Measurements from ENCODE around the gene MPND. TPM values are rescaled to one million over a fixed set of nuclear protein-coding genes. Genes with fewer than 3 reads are reported as not detected.
"Not testable (repeated sequence)": the region's sequence is repeated elsewhere in the genome, so short reads cannot be mapped to it uniquely, and the experiment has no call there.

Gene MPND
- total RNA-seq, 1 donor from 2014 or later, result 5.7 TPM

DNA sequence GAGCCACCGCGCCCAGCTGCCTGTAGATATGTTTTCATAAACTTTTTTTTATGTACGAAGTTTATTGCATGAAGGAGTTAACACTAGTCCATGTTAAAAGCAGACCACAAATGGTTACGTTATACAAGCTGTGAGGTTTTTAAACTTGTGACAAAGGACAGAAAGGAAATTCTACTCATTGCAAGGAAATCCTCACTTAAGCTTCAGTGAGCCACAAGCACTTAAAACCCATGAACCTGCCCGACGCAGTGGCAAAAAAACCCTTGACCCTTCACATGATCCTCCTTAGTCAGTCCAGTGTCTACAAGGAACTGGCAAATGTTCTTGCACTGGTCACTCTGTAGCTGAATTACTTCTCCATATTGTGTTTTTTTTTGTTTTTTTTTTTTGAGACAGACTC is 4.2 kb downstream of the MPND start:
- Histone ChIP-seq H3K9me3 (ENCODE audit: control insufficient read depth in 3 of 3, low read length in 3 of 3) (no peaks in the 10 kb centered on the region), H3K9ac (ENCODE audit: low read depth in 1 of 3, low read length in 3 of 3) (no peak overlapping the region), H3K4me1 (ENCODE audit: control insufficient read depth in 3 of 3, insufficient read depth in 3 of 3, low read length in 3 of 3) (peaks cover 14 to 18% (median 17%) of the 10 kb centered on the region in 3 donors), H3K4me3 (ENCODE audit: low read length in 3 of 3) (no peak overlapping the region), H3K27ac (ENCODE audit: low read depth, low read length) (no peak overlapping the region), H3K36me3 (ENCODE audit: control insufficient read depth in 3 of 3, insufficient read depth in 3 of 3, low read length in 3 of 3) (peaks cover 0 to 4% (median 4%) of the 10 kb centered on the region in 3 donors), H3K27me3 (ENCODE audit: control insufficient read depth in 3 of 3, insufficient read depth in 3 of 3, low read length in 3 of 3) (no peaks in the 10 kb centered on the region)

DNA sequence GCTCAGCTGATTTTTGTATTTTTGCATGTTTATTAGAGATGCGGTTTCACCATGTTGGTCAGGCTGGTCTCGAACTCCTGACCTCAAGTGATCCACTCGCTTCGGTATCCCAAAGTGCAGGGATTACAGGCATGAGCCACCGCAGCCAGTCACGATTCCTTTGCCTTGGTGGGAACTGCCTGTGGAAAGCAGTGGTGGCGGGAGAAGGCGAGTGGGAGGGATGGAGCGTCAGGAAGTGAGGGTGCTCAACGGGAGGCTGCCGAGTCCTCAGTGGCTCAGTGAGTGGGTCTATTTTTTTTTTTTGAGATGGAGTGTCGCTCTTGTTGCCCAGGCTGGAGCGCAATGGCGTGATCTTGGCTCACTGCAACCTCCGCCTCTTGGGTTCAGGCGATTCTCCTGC is 5.9 kb downstream of the MPND start:
- H3K27me3 ChIP-seq (ENCODE audit: control insufficient read depth in 3 of 3, insufficient read depth in 3 of 3, low read length in 3 of 3); H3K27ac ChIP-seq (ENCODE audit: low read depth, low read length); H3K9me3 ChIP-seq (ENCODE audit: control insufficient read depth in 3 of 3, low read length in 3 of 3); H3K4me3 ChIP-seq (ENCODE audit: low read length in 3 of 3); H3K9ac ChIP-seq (ENCODE audit: low read depth in 1 of 3, low read length in 3 of 3); H3K36me3 ChIP-seq (ENCODE audit: control insufficient read depth in 3 of 3, insufficient read depth in 3 of 3, low read length in 3 of 3): not testable (repeated sequence)
- H3K4me1 ChIP-seq (ENCODE audit: control insufficient read depth in 3 of 3, insufficient read depth in 3 of 3, low read length in 3 of 3), result peaks cover 7 to 10% (median 8%) of the 10 kb centered on the region in 3 donors

DNA sequence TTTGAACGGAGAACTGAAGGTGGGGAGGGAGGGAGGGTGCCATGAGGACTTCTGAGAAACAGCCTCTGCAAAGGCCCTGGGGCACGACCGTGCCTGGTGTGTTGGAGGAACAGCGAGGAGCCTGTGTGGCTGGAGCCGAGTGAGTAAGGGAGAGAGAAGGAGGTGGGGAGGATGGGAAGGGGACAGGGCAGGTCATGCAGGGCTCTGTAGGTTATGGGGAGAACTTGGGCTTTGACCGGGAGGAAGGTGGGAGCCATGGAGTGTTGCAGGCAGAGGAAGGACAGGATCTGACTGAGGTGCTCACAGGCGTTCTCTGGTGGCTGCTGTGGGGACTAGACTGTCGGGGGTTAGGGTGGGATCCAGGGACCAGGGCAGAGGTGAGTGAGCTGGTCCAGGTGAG is 6.7 kb downstream of the MPND start:
- Histone ChIP-seq H3K9ac (ENCODE audit: low read depth in 1 of 3, low read length in 3 of 3) (no peak overlapping the region), H3K27ac (ENCODE audit: low read depth, low read length) (no peak overlapping the region), H3K4me1 (ENCODE audit: control insufficient read depth in 3 of 3, insufficient read depth in 3 of 3, low read length in 3 of 3) (peaks cover 4 to 8% (median 6%) of the 10 kb centered on the region in 3 donors), H3K36me3 (ENCODE audit: control insufficient read depth in 3 of 3, insufficient read depth in 3 of 3, low read length in 3 of 3) (peaks cover 0 to 4% (median 4%) of the 10 kb centered on the region in 3 donors), H3K9me3 (ENCODE audit: control insufficient read depth in 3 of 3, low read length in 3 of 3) (no peaks in the 10 kb centered on the region), H3K27me3 (ENCODE audit: control insufficient read depth in 3 of 3, insufficient read depth in 3 of 3, low read length in 3 of 3) (no peaks in the 10 kb centered on the region), H3K4me3 (ENCODE audit: low read length in 3 of 3) (no peak overlapping the region)

DNA sequence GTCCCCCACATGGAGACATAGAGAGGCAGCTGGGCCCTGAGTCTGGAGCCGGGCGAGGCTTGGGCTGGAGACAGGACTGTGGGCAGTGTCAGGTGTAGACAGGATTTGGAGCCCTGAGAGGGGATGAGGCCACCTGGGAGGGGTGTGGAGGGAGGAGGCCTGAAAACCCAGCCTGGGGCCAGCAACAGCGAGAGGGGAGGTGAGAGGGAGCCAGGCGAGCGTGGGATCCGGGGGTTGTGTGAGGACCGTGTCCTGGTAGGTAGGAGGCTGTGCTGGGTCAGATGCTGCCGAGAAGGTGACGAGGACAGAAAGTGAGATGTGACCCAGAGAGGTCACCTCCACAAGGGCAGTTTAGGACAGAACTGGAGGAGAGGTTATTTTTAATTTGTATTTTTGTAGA is 7.4 kb downstream of the MPND start:
- H3K36me3 ChIP-seq (ENCODE audit: control insufficient read depth in 3 of 3, insufficient read depth in 3 of 3, low read length in 3 of 3), result peaks cover 0 to 4% (median 4%) of the 10 kb centered on the region in 3 donors

DNA sequence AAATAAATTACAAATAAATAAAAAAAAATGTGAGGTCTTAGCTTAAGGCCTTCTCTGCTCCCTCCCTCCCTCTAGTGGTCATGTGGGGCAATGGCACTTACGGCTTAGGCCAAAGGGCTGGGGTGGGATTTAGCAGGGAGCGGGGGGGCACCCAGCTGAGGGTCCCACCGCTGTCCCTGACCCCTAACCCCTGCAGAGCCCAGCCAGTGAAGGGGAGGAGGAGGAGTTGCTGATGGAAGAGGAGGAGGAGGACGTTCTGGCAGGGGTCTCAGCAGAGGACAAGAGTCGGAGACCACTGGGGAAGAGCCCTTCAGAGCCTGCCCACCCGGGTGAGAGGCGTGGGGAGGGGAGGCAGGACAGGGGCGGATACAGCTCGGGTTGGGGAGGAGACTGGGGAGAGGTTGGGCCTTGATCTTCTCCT is 9.3 kb downstream of the MPND start:
- no peak overlapping the region for H3K27ac ChIP-seq (ENCODE audit: low read depth, low read length)
- H3K4me1 ChIP-seq (ENCODE audit: control insufficient read depth in 3 of 3, insufficient read depth in 3 of 3, low read length in 3 of 3), result peaks cover 0 to 4% (median 0%) of the 10 kb centered on the region in 3 donors
- no peaks in the 10 kb centered on the region for H3K9me3 ChIP-seq (ENCODE audit: control insufficient read depth in 3 of 3, low read length in 3 of 3)
- no peaks in the 10 kb centered on the region for H3K36me3 ChIP-seq (ENCODE audit: control insufficient read depth in 3 of 3, insufficient read depth in 3 of 3, low read length in 3 of 3)
- no peaks in the 10 kb centered on the region for H3K27me3 ChIP-seq (ENCODE audit: control insufficient read depth in 3 of 3, insufficient read depth in 3 of 3, low read length in 3 of 3)
- no peak overlapping the region for H3K4me3 ChIP-seq (ENCODE audit: low read length in 3 of 3)
- no peak overlapping the region for H3K9ac ChIP-seq (ENCODE audit: low read depth in 1 of 3, low read length in 3 of 3)

More for the DNA sequence above, 7.4 kb downstream of the MPND start:
- Histone ChIP-seq H3K9ac (ENCODE audit: low read depth in 1 of 3, low read length in 3 of 3) (no peak overlapping the region), H3K27me3 (ENCODE audit: control insufficient read depth in 3 of 3, insufficient read depth in 3 of 3, low read length in 3 of 3) (no peaks in the 10 kb centered on the region), H3K4me3 (ENCODE audit: low read length in 3 of 3) (no peak overlapping the region), H3K27ac (ENCODE audit: low read depth, low read length) (no peak overlapping the region), H3K4me1 (ENCODE audit: control insufficient read depth in 3 of 3, insufficient read depth in 3 of 3, low read length in 3 of 3) (peaks cover 0 to 4% (median 1%) of the 10 kb centered on the region in 3 donors), H3K9me3 (ENCODE audit: control insufficient read depth in 3 of 3, low read length in 3 of 3) (no peaks in the 10 kb centered on the region)

DNA sequence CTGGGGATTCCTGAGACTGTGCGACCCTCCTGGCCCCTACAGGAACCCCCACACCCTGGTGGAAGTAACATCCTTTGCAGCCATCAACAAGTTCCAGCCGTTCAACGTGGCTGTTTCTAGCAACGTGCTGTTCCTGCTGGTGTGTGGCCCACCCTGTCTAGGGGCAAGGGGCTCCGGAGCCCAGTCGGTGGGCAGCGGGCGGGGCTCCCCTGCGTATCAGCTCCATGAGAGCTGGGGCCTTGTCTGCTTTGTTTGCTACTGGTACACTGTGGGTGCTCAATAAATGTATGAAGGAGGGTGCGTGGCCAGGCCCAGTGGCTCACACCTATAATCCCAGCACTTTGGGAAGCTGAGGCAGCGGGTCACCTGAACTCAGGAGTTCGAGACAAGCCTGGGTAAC is 10.9 kb downstream of the MPND start:
- H3K36me3 ChIP-seq (ENCODE audit: control insufficient read depth in 3 of 3, insufficient read depth in 3 of 3, low read length in 3 of 3), result peaks cover 0 to 3% (median 0%) of the 10 kb centered on the region in 3 donors
- H3K4me3 ChIP-seq (ENCODE audit: low read length in 3 of 3), result no peak overlapping the region
- H3K27ac ChIP-seq (ENCODE audit: low read depth, low read length), result no peak overlapping the region
- no peak overlapping the region for H3K9ac ChIP-seq (ENCODE audit: low read depth in 1 of 3, low read length in 3 of 3)
- peaks cover 0 to 4% (median 0%) of the 10 kb centered on the region in 3 donors for H3K4me1 ChIP-seq (ENCODE audit: control insufficient read depth in 3 of 3, insufficient read depth in 3 of 3, low read length in 3 of 3)
- no peaks in the 10 kb centered on the region for H3K27me3 ChIP-seq (ENCODE audit: control insufficient read depth in 3 of 3, insufficient read depth in 3 of 3, low read length in 3 of 3)
- H3K9me3 ChIP-seq (ENCODE audit: control insufficient read depth in 3 of 3, low read length in 3 of 3), result no peaks in the 10 kb centered on the region

DNA sequence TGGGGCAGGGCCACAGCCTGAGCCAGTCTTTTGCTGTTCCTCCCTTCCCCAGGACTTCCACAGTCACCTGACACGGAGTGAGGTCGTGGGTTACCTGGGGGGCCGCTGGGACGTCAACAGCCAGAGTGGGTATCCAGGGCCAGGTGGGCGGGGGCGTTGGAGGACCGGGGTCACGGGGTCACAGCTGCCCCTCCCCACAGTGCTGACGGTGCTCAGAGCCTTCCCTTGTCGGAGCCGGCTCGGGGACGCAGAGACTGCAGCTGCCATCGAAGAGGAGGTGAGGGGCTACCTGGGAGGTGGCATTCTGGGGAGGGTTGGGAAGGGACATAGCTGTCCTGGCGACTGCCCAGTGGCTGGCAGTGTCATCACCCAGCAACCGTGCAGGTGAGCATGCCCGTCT is 11.5 kb downstream of the MPND start:
- no peak overlapping the region for H3K27ac ChIP-seq (ENCODE audit: low read depth, low read length)
- peaks cover under 1 to 9% (median 5%) of the 10 kb centered on the region in 3 donors for H3K36me3 ChIP-seq (ENCODE audit: control insufficient read depth in 3 of 3, insufficient read depth in 3 of 3, low read length in 3 of 3)
- H3K9me3 ChIP-seq (ENCODE audit: control insufficient read depth in 3 of 3, low read length in 3 of 3), result no peaks in the 10 kb centered on the region
- peaks cover 0 to 4% (median 0%) of the 10 kb centered on the region in 3 donors for H3K4me1 ChIP-seq (ENCODE audit: control insufficient read depth in 3 of 3, insufficient read depth in 3 of 3, low read length in 3 of 3)
- H3K4me3 ChIP-seq (ENCODE audit: low read length in 3 of 3), result no peak overlapping the region
- no peak overlapping the region for H3K9ac ChIP-seq (ENCODE audit: low read depth in 1 of 3, low read length in 3 of 3)
- no peaks in the 10 kb centered on the region for H3K27me3 ChIP-seq (ENCODE audit: control insufficient read depth in 3 of 3, insufficient read depth in 3 of 3, low read length in 3 of 3)

DNA sequence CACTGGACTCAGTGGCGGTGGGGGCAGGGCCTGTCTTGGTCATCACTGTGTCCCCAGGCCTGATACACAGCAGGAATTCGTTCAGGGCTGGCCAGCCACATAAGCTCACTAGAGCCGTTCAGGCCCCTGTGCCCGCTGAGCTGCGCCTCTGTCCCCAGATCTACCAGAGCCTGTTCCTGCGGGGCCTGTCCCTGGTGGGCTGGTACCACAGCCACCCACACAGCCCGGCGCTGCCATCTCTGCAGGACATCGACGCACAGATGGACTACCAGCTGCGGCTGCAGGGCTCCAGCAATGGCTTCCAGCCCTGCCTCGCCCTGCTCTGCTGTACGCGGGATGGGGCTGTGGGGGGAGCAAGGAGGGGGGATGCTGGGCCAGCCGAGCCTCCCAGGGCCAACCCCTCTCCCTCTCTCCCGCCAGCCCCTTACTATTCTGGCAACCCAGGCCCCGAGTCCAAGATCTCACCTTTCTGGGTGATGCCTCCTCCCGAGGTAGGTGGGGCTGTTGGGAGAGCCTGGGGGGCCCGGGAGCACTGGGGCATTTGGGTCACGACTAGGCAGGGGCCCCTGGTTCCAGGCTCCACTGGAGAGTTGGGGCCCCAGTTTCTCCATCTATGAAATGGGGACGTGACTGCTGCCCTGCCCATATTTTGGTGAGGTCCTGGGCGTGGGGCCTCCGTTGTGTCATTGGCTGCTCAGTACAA is 13.9 kb downstream of the MPND start:
- Histone ChIP-seq H3K4me3 (ENCODE audit: low read length in 3 of 3) (no peak overlapping the region), H3K9ac (ENCODE audit: low read depth in 1 of 3, low read length in 3 of 3) (no peak overlapping the region), H3K27me3 (ENCODE audit: control insufficient read depth in 3 of 3, insufficient read depth in 3 of 3, low read length in 3 of 3) (no peaks in the 10 kb centered on the region), H3K4me1 (ENCODE audit: control insufficient read depth in 3 of 3, insufficient read depth in 3 of 3, low read length in 3 of 3) (no peaks in the 10 kb centered on the region), H3K27ac (ENCODE audit: low read depth, low read length) (no peak overlapping the region), H3K36me3 (ENCODE audit: control insufficient read depth in 3 of 3, insufficient read depth in 3 of 3, low read length in 3 of 3) (peaks cover 12 to 16% (median 14%) of the 10 kb centered on the region in 3 donors), H3K9me3 (ENCODE audit: control insufficient read depth in 3 of 3, low read length in 3 of 3) (no peaks in the 10 kb centered on the region)

DNA sequence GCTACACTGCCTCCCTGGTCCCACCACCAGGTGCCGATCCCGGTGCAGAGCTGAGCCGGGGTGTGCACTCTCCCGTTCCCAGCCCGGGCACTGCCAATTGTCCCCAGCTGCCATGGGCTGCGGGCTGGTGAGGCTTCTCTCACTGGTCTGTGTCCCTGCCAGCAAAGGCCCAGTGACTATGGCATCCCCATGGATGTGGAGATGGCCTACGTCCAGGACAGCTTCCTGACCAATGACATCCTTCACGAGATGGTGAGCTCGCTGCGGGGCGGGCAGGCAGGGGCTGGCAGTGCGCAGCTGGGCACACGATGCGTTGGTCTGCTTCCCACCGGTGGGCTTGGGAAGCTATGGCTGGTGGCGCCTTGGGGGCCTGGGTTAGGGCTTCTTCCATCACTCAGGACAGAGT is 14.6 kb downstream of the MPND start:
- H3K4me1 ChIP-seq (ENCODE audit: control insufficient read depth in 3 of 3, insufficient read depth in 3 of 3, low read length in 3 of 3), result no peaks in the 10 kb centered on the region
- H3K27ac ChIP-seq (ENCODE audit: low read depth, low read length), result no peak overlapping the region
- no peaks in the 10 kb centered on the region for H3K27me3 ChIP-seq (ENCODE audit: control insufficient read depth in 3 of 3, insufficient read depth in 3 of 3, low read length in 3 of 3)
- no peak overlapping the region for H3K4me3 ChIP-seq (ENCODE audit: low read length in 3 of 3)
- peaks cover 19 to 22% (median 21%) of the 10 kb centered on the region in 3 donors for H3K36me3 ChIP-seq (ENCODE audit: control insufficient read depth in 3 of 3, insufficient read depth in 3 of 3, low read length in 3 of 3)
- H3K9ac ChIP-seq (ENCODE audit: low read depth in 1 of 3, low read length in 3 of 3), result no peak overlapping the region
- H3K9me3 ChIP-seq (ENCODE audit: control insufficient read depth in 3 of 3, low read length in 3 of 3), result no peaks in the 10 kb centered on the region

DNA sequence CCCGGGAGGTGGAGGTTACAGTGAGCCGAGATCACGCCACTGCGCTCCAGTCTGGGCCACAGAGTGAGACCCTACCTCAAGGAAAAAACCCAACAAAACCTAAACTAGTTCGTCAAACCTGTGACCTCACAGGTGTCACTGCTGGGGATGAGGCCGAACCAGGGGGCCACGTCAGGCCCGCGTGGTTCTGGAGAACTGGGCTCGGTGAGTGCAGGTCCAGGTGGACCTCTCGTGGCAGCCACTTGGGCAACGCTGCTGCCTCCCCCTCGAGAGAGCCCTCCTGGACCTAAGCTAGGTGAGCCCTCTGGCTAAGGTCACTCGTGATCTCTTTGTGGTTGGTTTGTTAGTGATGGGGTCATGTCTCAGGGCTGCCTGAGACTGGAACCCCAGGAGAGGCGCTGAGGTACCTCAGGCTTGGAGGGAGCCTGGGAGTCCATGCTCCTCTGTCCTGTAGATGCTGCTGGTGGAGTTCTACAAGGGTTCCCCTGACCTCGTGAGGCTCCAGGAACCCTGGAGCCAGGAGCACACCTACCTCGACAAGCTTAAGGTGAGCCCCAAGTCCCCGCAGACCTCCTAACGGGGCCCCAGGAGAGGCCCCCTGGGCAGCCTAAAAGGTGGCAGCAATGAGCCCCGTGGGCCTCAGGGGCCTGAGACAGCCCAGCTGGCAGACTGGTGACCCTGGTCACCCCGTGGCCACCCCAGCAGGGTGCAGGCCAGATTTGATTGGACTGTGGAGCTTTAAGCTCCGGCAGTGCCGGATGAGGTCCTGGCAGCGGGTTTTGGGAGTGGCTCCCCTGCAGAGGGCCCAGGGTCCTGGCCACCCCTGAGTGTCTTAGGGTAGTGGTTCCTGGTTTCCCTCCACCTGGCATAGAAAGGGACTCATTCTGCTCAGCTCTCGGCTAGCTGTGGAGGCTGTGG is 15.6 kb downstream of the MPND start:
- Histone ChIP-seq H3K36me3 (ENCODE audit: control insufficient read depth in 3 of 3, insufficient read depth in 3 of 3, low read length in 3 of 3) (peaks cover 26 to 32% (median 29%) of the 10 kb centered on the region in 3 donors), H3K4me1 (ENCODE audit: control insufficient read depth in 3 of 3, insufficient read depth in 3 of 3, low read length in 3 of 3) (no peaks in the 10 kb centered on the region), H3K27ac (ENCODE audit: low read depth, low read length) (no peak overlapping the region), H3K9ac (ENCODE audit: low read depth in 1 of 3, low read length in 3 of 3) (no peak overlapping the region), H3K4me3 (ENCODE audit: low read length in 3 of 3) (no peak overlapping the region), H3K9me3 (ENCODE audit: control insufficient read depth in 3 of 3, low read length in 3 of 3) (no peaks in the 10 kb centered on the region), H3K27me3 (ENCODE audit: control insufficient read depth in 3 of 3, insufficient read depth in 3 of 3, low read length in 3 of 3) (no peaks in the 10 kb centered on the region)

All from skeletal muscle tissue (tissue), 4 donors.